Retina (tissue), 1 donor: ENCODE data around the gene ING4.

ENCODE experiments used
- DNase-seq: peaks from one replicate; pipeline ENCODE4 v3.0.0-alpha.2; 2016

ING4 gene

DNA sequence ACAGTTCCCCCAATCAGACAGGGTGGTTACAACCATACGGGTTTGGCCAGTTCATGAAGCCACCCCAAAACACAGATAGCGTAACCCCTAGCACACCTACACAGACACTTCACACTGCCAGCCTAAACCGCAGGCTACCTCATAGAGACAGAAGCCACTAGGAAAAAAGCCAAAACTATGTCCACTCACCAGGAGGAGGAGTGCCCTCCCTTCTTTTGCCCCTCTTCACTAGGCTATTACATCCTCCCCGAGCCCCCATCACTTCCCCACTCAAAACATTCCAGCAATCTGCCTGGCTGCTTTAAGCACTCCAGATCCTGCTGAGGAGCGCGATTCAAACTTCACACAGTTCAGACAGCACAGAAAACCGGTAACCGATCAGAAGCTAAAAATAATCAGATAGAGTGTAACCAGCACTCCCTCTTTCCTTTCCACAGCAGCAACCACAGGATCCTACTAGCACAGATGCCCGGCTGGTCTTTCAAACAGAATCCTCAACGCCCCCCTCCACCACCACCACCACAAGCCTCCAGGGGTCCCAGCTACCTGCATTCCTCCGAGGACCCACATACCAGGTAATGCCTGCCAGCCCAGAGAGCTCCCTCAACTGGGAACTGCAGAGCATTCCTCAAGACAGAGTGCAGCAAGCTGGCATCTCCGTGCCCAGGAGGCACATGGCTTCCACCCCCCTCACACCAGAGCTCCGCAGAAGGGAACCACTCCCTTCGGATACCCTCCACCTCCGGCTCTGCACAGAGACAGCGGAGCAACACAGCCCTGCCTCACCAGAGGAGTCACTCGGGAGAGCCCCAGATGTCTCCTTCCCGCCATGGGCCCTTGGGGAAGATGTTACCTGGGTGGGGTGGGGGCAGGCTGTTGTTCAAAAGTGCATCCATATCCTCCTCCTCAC is 57.2 kb downstream of the ING4 start:
- no peak for DNase-seq

GRCh38 chr12:6604259-6605029 is 58.5 kb downstream of the ING4 start:
- no peak for DNase-seq

GRCh38 chr12:6603095-6603567 is 59.8 kb downstream of the ING4 start:
- peak; percentile 62 for DNase-seq

DNA sequence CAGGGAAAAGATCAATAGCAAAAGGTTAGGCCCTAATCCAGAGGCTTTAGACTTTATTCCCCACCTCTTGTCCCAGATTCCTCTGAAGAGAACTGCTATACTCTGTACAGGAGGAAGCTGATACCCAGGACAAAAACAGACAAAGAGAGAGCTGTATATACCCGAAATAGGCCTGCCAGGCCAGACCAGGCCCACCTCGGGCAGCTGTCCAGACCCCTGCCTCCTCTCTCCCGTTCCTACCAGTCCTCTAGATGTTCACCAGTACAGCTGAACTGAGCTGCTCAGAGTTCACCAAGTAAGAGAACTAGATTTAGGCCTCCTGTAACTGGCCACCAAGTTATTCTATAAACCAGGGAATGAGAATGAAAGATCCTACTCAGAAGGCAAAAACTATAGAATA is 60.4 kb downstream of the ING4 start:
- DNase-seq = no peak
